ENCODE data around the gene LY6G6C.
A peak's percentile ranks its signal among the peaks of the same experiment; 100 is the strongest.

- peak; percentile 19 for TF ChIP-seq CTCF (IDR thresholded peaks at IDR 0.05)
- peak; percentile 54 for TF ChIP-seq EZH2 (IDR thresholded peaks at IDR 0.05)
- TF ChIP-seq EZH2phosphoT487 (IDR thresholded peaks at IDR 0.05), result peak; percentile 7
Measured at GRCh38 chr6:31681135-31681671, 40.3 kb downstream of the LY6G6C start.

Measured in neural progenitor cell (in vitro differentiated cells).